Activated B cell treated with CpG ODN at 0.5 μM for 24 hours (primary cell): Measurements from ENCODE around the gene MALRD1. TPM values are rescaled to one million over a fixed set of nuclear protein-coding genes. Genes with fewer than 3 reads are reported as not detected.

ENCODE experiments used
- ATAC-seq: fragments of 200-7000 bp; cut with Tn5 transposase; one replicate; pipeline ENCODE4 v1.10.0; 2021; ENCODE audit warnings: low read depth, mild to moderate bottlenecking, moderate library complexity
- CTCF ChIA-PET: fragments of 350-600 bp; sonication (Branson Sonifier 250); formaldehyde crosslinking; loops from one replicate; lab custom pipeline; 2021; ENCODE audit warnings: antibody characterized with exemption; lab: Charles Lee
- POLR2A ChIA-PET: fragments of 350-600 bp; sonication (Branson Sonifier 250); formaldehyde crosslinking; loops from one replicate; lab custom pipeline; 2021; ENCODE audit warnings: antibody characterized with exemption; lab: Charles Lee
- DNase-seq: peaks from one replicate; pipeline ENCODE4 v3.0.0; 2022
- H3K27ac Mint-ChIP-seq: one replicate; pipeline ENCODE4 v1.8.0; 2020; ENCODE audit warnings: mixed read lengths
- H3K27me3 Mint-ChIP-seq: one replicate; pipeline ENCODE4 v1.8.0; 2021; ENCODE audit warnings: mixed read lengths
- H3K36me3 Mint-ChIP-seq: one replicate; pipeline ENCODE4 v1.8.0; 2021; ENCODE audit warnings: low read depth, mixed read lengths
- H3K4me1 Mint-ChIP-seq: one replicate; pipeline ENCODE4 v1.8.0; 2021; ENCODE audit warnings: mixed read lengths
- H3K4me3 Mint-ChIP-seq: one replicate; pipeline ENCODE4 v1.8.0; 2020; ENCODE audit warnings: mild to moderate bottlenecking, mixed read lengths
- H3K9me3 Mint-ChIP-seq: one replicate; pipeline ENCODE4 v1.8.0; 2020; ENCODE audit warnings: mixed read lengths
- intact Hi-C: fragments of 100-400 bp; cut with micrococcal nuclease; formaldehyde crosslinking; loops from one replicate; pipeline ENCODE4 v1.15.1; 2024
- total RNA-seq: library from RNA; stranded (reverse); gene quantifications from 2 replicates; pipeline ENCODE4 v1.2.3, GENCODE V29; 2022
- TF ChIP-seq, protein P1 (sequence below): fragments of 200-600 bp; IDR thresholded peaks from one replicate; pipeline ENCODE4 v1.8.0; 2022; ENCODE audit warnings: antibody characterized with exemption, mild to moderate bottlenecking

Gene MALRD1
- total RNA-seq, 1 donor from 2014 or later: not detected

DNA sequence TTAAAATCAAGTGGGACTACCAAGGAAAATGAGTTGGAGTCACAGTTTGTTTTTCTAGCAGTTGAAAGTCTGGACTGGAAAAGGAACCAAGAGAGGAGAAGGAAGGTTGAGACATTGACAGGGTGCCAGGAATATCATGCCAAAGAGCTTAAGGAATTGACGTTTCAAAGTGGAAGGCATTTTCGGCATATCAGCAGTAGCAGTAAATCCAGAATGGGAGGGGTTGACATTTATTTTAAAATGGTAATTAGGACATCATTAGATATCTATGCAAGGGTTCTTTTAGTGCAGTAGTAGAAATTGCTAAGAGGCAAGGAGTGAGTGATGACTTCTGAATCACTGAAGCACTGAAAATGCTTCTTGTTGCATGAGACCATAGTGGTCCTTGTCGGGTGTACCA, 431.8 kb downstream of the MALRD1 start:
- Mint-ChIP-seq H3K27me3 (no peaks in the 10 kb centered on the region), H3K27ac (no peak overlapping the region), H3K4me1 (no peaks in the 10 kb centered on the region), H3K9me3 (peaks cover 11% of the 10 kb centered on the region), H3K4me3 (no peak overlapping the region), H3K36me3 (no peaks in the 10 kb centered on the region)
- TF ChIP-seq, protein P1, sequence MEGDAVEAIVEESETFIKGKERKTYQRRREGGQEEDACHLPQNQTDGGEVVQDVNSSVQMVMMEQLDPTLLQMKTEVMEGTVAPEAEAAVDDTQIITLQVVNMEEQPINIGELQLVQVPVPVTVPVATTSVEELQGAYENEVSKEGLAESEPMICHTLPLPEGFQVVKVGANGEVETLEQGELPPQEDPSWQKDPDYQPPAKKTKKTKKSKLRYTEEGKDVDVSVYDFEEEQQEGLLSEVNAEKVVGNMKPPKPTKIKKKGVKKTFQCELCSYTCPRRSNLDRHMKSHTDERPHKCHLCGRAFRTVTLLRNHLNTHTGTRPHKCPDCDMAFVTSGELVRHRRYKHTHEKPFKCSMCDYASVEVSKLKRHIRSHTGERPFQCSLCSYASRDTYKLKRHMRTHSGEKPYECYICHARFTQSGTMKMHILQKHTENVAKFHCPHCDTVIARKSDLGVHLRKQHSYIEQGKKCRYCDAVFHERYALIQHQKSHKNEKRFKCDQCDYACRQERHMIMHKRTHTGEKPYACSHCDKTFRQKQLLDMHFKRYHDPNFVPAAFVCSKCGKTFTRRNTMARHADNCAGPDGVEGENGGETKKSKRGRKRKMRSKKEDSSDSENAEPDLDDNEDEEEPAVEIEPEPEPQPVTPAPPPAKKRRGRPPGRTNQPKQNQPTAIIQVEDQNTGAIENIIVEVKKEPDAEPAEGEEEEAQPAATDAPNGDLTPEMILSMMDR: no peak
- ChIA-PET POLR2A (no interaction called here), CTCF (no interaction called here)
- DNase-seq: no peak
- no peak for ATAC-seq
- intact Hi-C loops: no loop called here

DNA sequence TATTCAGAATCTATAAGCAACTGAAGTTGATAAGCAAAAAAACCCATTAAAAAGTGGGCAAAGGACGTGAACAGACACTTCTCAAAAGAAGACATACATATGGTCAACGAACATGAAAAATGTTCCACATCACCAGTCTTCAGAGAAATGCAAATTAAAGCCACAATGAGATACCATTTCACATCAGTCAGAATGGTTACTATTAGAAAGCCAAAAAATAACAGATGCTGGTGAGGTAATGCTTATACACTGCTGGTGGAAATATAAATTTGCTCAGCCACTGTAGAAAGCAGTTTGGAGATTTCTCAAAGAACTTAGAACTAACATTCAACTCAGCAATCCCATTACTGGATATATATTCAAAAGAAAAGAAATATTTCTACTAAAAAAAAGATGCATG, 434.8 kb downstream of the MALRD1 start:
- Mint-ChIP-seq H3K4me3 (no peak overlapping the region), H3K4me1 (peaks cover 2% of the 10 kb centered on the region), H3K36me3 (no peaks in the 10 kb centered on the region), H3K9me3 (peaks cover 11% of the 10 kb centered on the region), H3K27me3 (no peaks in the 10 kb centered on the region), H3K27ac (no peak overlapping the region)
- no peak for ATAC-seq
- CTCF ChIA-PET: no interaction called here
- POLR2A ChIA-PET: no interaction called here
- TF ChIP-seq, protein P1: no peak
- intact Hi-C loops: no loop called here
- no peak for DNase-seq

DNA sequence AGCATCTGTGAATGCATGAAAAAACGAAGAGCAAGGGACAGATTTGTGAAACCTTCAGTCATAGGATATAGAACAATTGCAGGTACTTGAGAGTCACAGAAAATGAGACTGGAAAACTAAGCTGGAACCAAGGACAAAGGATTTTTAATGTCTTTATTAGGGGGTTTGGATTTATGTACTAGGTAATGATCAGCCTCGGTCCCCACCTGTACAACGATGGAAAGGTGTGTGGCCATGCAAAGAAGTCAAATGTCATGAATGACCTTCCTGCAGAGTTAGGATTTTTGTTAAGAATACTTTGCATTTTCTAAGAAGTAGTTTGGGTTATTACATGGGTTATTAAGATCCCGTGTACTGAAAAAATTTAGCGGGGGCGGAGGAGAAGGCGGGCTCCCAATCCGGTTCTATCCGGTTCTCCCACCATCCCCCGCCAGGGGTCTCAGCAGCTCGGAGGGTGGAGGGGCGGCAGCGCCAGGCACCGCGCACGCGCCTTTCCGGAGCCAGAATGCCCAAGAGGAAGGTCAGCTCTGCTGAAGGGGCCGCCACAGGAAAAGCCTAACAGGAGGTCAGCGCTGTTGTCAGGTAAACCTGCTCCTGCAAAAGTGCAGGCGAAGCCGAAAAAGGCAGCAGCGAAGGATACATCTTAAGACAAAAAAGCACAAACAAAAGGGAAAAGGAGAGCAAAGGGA, 440.1 kb downstream of the MALRD1 start:
- no peak for ATAC-seq
- no peak for DNase-seq
- Mint-ChIP-seq H3K27ac (no peak overlapping the region), H3K4me3 (peak overlapping the region; percentile 1), H3K9me3 (peaks cover 2% of the 10 kb centered on the region), H3K36me3 (no peaks in the 10 kb centered on the region), H3K4me1 (peaks cover 3% of the 10 kb centered on the region), H3K27me3 (no peaks in the 10 kb centered on the region)
- TF ChIP-seq, protein P1: no peak
- CTCF ChIA-PET: no interaction called here
- intact Hi-C loops: no loop called here
- POLR2A ChIA-PET: no interaction called here

DNA sequence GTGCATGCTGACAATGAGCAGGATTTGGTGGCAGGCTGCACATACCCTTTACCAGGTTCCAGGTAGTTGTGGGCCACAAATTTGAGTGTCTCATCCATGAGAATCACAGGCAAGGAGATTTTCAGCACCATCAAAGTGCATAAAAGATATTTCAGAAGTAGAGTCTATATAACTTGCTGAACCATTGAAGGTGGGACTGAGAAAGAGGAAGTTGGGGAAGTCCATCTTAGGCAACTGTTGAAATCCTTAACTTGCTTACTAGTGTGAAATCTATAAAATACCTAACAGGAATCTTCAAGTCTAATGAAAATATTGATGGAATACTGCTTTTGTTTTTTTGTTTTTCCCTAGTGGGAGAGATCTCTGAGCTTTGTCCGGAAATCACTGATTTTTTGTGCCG, 442.6 kb downstream of the MALRD1 start:
- POLR2A ChIA-PET: no interaction called here
- Mint-ChIP-seq H3K27ac (no peak overlapping the region), H3K4me3 (no peak overlapping the region), H3K36me3 (no peaks in the 10 kb centered on the region), H3K4me1 (peaks cover 3% of the 10 kb centered on the region), H3K9me3 (peaks cover 6% of the 10 kb centered on the region), H3K27me3 (no peaks in the 10 kb centered on the region)
- DNase-seq: no peak
- CTCF ChIA-PET: no interaction called here
- no peak for ATAC-seq
- intact Hi-C loops: no loop called here
- TF ChIP-seq, protein P1: no peak

DNA sequence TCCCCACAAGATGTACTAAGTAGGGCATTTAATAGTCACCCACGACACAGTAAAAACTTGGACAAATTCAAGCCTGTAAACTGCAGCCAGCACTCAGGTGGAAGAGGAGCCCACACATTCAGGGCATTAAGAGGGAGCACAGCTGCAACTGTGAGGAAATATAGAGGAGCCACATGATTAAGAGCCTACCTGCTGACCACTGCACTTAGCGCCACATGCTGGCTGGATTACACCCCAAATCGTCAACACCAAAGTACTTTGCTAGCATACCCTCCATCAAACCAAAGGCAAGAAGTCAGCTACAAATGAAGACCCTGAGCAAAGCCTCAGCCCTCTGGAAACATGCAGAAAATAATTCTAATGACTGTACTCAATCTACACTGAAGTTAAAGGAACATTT, 445.3 kb downstream of the MALRD1 start:
- DNase-seq (no peak), ATAC-seq (no peak)
- no peak overlapping the region for H3K4me3 Mint-ChIP-seq
- ChIA-PET POLR2A (no interaction called here), CTCF (no interaction called here)
- peaks cover 6% of the 10 kb centered on the region for H3K9me3 Mint-ChIP-seq
- H3K36me3 Mint-ChIP-seq: no peaks in the 10 kb centered on the region
- H3K27me3 Mint-ChIP-seq: no peaks in the 10 kb centered on the region
- H3K4me1 Mint-ChIP-seq: no peaks in the 10 kb centered on the region
- intact Hi-C loops: no loop called here
- TF ChIP-seq, protein P1: no peak
- H3K27ac Mint-ChIP-seq: no peak overlapping the region
